ENCODE data around the gene BMP4. TPM values are rescaled to one million over a fixed set of nuclear protein-coding genes. Genes with fewer than 3 reads are reported as not detected.
A peak's percentile ranks its signal among the peaks of the same experiment; 100 is the strongest.

Gene BMP4
- polyA plus RNA-seq, 1 donor from 2014 or later, result not detected

GRCh38 chr14:53943751-53944083 is 12.9 kb downstream of the BMP4 start:
- no peak overlapping the region for H3K4me3 Mint-ChIP-seq
- H3K36me3 Mint-ChIP-seq, result no peaks in the 10 kb centered on the region
- peaks cover 28% of the 10 kb centered on the region for H3K27me3 Mint-ChIP-seq
- H3K4me1 Mint-ChIP-seq, result no peaks in the 10 kb centered on the region
- no peaks in the 10 kb centered on the region for H3K9me3 Mint-ChIP-seq
- H3K27ac Mint-ChIP-seq, result no peak overlapping the region

DNA sequence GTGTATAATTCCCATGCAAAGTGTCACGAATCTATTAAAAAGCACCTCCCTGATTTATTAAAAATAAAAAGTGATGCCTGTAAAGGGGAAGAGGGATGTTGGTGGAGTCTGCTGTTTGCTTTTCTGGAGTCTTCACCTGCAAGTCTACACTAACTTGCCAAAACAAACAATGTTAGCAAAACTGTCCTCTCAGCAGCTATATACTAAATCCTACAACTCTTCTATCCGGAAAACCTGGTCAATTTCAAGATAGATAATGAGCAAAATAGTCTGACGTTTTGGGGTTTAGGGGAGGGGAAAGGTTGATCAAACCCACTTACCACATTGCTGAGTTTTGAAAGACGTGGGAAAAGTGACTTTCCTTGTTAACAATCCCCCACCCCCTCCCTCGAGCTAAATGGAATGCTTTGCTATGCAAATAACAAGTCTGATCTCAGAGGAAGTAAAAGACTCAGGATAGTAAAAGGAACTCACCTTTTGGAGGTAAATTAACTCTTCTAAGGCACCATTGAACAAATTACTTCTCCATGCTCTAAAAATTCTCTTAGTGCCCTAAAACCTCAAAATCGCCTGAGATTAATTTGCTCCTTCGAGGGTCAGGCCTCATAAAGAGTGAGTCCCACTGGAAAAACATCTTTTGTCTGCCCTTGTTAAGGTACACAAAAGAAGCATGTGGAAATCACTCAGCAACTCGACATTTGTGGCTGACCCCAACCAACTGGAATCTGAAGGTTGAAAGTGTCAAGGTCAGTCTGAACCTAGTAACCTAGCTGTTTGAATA is 13.5 kb downstream of the BMP4 start:
- Mint-ChIP-seq H3K27ac (no peak overlapping the region), H3K27me3 (peaks cover 28% of the 10 kb centered on the region), H3K36me3 (no peaks in the 10 kb centered on the region), H3K4me1 (no peaks in the 10 kb centered on the region), H3K4me3 (no peak overlapping the region), H3K9me3 (no peaks in the 10 kb centered on the region)

GRCh38 chr14:53938136-53938837 is 18.3 kb downstream of the BMP4 start:
- no peaks in the 10 kb centered on the region for H3K36me3 Mint-ChIP-seq
- peaks cover 6% of the 10 kb centered on the region for H3K27me3 Mint-ChIP-seq
- no peak overlapping the region for H3K27ac Mint-ChIP-seq
- no peaks in the 10 kb centered on the region for H3K4me1 Mint-ChIP-seq
- H3K4me3 Mint-ChIP-seq, result no peak overlapping the region
- peaks cover 0 to 2% (median 0%) of the 10 kb centered on the region in 3 donors for H3K9me3 Mint-ChIP-seq

GRCh38 chr14:53934778-53935414 is 21.7 kb downstream of the BMP4 start:
- peaks cover 3% of the 10 kb centered on the region for H3K27me3 Mint-ChIP-seq
- no peak overlapping the region for H3K27ac Mint-ChIP-seq
- H3K9me3 Mint-ChIP-seq, result peaks cover 0 to 2% (median 0%) of the 10 kb centered on the region in 3 donors
- no peaks in the 10 kb centered on the region for H3K36me3 Mint-ChIP-seq
- no peak overlapping the region for H3K4me3 Mint-ChIP-seq
- H3K4me1 Mint-ChIP-seq, result no peaks in the 10 kb centered on the region

- Mint-ChIP-seq H3K4me3 (no peak overlapping the region), H3K27ac (no peak overlapping the region), H3K9me3 (peaks cover 0 to 2% (median 0%) of the 10 kb centered on the region in 3 donors), H3K36me3 (no peaks in the 10 kb centered on the region), H3K27me3 (peaks cover 2% of the 10 kb centered on the region), H3K4me1 (no peaks in the 10 kb centered on the region)
Measured at GRCh38 chr14:53932966-53933365, 23.7 kb downstream of the BMP4 start.

- Mint-ChIP-seq H3K4me1 (no peaks in the 10 kb centered on the region), H3K27me3 (peaks cover 5% of the 10 kb centered on the region), H3K4me3 (no peak overlapping the region), H3K27ac (no peak overlapping the region), H3K9me3 (no peaks in the 10 kb centered on the region), H3K36me3 (no peaks in the 10 kb centered on the region)
Measured at GRCh38 chr14:53929871-53930715, 26.5 kb downstream of the BMP4 start.

DNA sequence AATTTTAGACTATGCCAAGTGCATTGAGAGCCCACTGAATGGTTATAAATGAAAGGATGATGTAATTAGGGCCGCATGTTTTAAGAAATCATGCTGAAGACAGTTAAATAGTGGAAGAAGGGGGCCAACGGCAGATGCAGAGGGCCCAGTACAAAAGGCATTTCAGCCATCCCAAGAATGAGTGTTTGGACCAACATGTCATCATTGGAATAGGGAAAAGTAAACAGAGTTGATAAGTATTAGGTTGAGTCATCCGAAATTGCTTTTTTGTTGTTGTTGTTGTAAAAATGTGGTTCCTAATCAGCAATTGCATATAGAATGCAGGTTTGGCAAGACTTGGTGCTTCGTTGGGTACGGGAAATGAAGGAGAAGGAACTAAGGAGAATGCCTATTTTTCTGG is 29.5 kb downstream of the BMP4 start:
- no peak overlapping the region for H3K27ac Mint-ChIP-seq
- no peaks in the 10 kb centered on the region for H3K36me3 Mint-ChIP-seq
- H3K4me3 Mint-ChIP-seq, result no peak overlapping the region
- peaks cover 4% of the 10 kb centered on the region for H3K27me3 Mint-ChIP-seq
- no peaks in the 10 kb centered on the region for H3K9me3 Mint-ChIP-seq
- H3K4me1 Mint-ChIP-seq, result peaks cover 0 to 2% (median 0%) of the 10 kb centered on the region in 3 donors

- H3K27ac Mint-ChIP-seq, result no peak overlapping the region
- no peaks in the 10 kb centered on the region for H3K9me3 Mint-ChIP-seq
- no peak overlapping the region for H3K4me3 Mint-ChIP-seq
- H3K27me3 Mint-ChIP-seq, result peaks cover 5% of the 10 kb centered on the region
- peaks cover 0 to 2% (median 0%) of the 10 kb centered on the region in 3 donors for H3K4me1 Mint-ChIP-seq
- no peaks in the 10 kb centered on the region for H3K36me3 Mint-ChIP-seq
Measured at GRCh38 chr14:53925201-53925766, 31.3 kb downstream of the BMP4 start.

GRCh38 chr14:53924753-53925152 is 31.9 kb downstream of the BMP4 start:
- H3K36me3 Mint-ChIP-seq, result no peaks in the 10 kb centered on the region
- H3K9me3 Mint-ChIP-seq, result no peaks in the 10 kb centered on the region
- H3K27me3 Mint-ChIP-seq, result peaks cover 5% of the 10 kb centered on the region
- H3K4me1 Mint-ChIP-seq, result peaks cover 0 to 2% (median 0%) of the 10 kb centered on the region in 3 donors
- no peak overlapping the region for H3K27ac Mint-ChIP-seq
- H3K4me3 Mint-ChIP-seq, result no peak overlapping the region

- Mint-ChIP-seq H3K4me3 (no peak overlapping the region), H3K4me1 (peaks cover 0 to 2% (median 0%) of the 10 kb centered on the region in 3 donors), H3K27me3 (peaks cover 3% of the 10 kb centered on the region), H3K27ac (no peak overlapping the region), H3K9me3 (peaks cover 0 to 2% (median 2%) of the 10 kb centered on the region in 3 donors), H3K36me3 (no peaks in the 10 kb centered on the region)
Measured at GRCh38 chr14:53921027-53921426, 35.6 kb downstream of the BMP4 start.

GRCh38 chr14:53916239-53916638 is 40.4 kb downstream of the BMP4 start:
- H3K27ac Mint-ChIP-seq, result no peak overlapping the region
- H3K36me3 Mint-ChIP-seq, result no peaks in the 10 kb centered on the region
- no peaks in the 10 kb centered on the region for H3K27me3 Mint-ChIP-seq
- no peaks in the 10 kb centered on the region for H3K4me1 Mint-ChIP-seq
- H3K4me3 Mint-ChIP-seq, result no peak overlapping the region
- peaks cover 5 to 8% (median 6%) of the 10 kb centered on the region in 3 donors for H3K9me3 Mint-ChIP-seq

- H3K4me1 Mint-ChIP-seq, result no peaks in the 10 kb centered on the region
- H3K27ac Mint-ChIP-seq, result no peak overlapping the region
- no peaks in the 10 kb centered on the region for H3K36me3 Mint-ChIP-seq
- no peak overlapping the region for H3K4me3 Mint-ChIP-seq
- peaks cover 5 to 8% (median 6%) of the 10 kb centered on the region in 3 donors for H3K9me3 Mint-ChIP-seq
- no peaks in the 10 kb centered on the region for H3K27me3 Mint-ChIP-seq
Measured at GRCh38 chr14:53915364-53916014, 41.1 kb downstream of the BMP4 start.

- Mint-ChIP-seq H3K4me3 (no peak overlapping the region), H3K4me1 (no peaks in the 10 kb centered on the region), H3K27me3 (peaks cover 1% of the 10 kb centered on the region), H3K36me3 (no peaks in the 10 kb centered on the region), H3K9me3 (peaks cover 4 to 8% (median 6%) of the 10 kb centered on the region in 3 donors), H3K27ac (no peak overlapping the region)
Measured at GRCh38 chr14:53912021-53912420, 44.6 kb downstream of the BMP4 start.

DNA sequence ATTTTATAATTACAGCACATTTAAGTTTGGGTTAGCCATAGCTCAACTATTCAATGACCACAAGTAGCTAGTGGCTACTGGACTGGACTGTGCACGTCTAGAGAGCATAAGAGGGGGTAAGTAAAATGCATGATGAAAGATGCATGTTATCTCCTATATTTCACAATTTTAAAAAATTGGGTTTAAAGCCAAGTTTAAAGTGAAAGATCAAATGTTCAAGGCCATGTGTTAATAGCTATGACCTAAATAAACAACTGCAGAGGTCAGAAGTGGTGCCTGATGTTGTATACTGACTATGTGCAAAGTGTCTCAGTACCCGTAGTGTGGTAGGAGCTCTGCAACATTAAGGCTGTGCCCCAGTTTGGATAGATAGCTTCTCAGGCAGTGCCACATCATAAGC is 48.2 kb downstream of the BMP4 start:
- Mint-ChIP-seq H3K27ac (peak overlapping the region in 1 of 3 donors; percentile 38), H3K36me3 (no peaks in the 10 kb centered on the region), H3K9me3 (peaks cover 4 to 13% (median 8%) of the 10 kb centered on the region in 3 donors), H3K27me3 (peaks cover 1% of the 10 kb centered on the region), H3K4me3 (no peak overlapping the region), H3K4me1 (no peaks in the 10 kb centered on the region)

Data from IgD-negative memory B cell (primary cell).